Ascending aorta (tissue), 2 donors: ENCODE measurements around the gene NXF1. TPM values are rescaled to one million over a fixed set of nuclear protein-coding genes. Genes with fewer than 3 reads are reported as not detected.

Experiments used
- DNase-seq, 2 donors: peaks; one replicate each; pipeline ENCODE4 v3.0.0-alpha.2; 2019; ENCODE audit warnings: low spot score in 2 of 2
- H3K27ac ChIP-seq, 2 donors: fragments of 200-600 bp; sonication (generic); one replicate each; pipeline ENCODE4 v1.5.1; 2016 to 2017; ENCODE audit warnings: mild to moderate bottlenecking in 1 of 2
- H3K27me3 ChIP-seq: fragments of 200-600 bp; sonication (generic); one replicate; pipeline ENCODE4 v1.5.1; 2017
- H3K36me3 ChIP-seq, 2 donors: fragments of 200-600 bp; sonication (generic); one replicate each; pipeline ENCODE4 v1.5.1; 2016
- H3K4me1 ChIP-seq, 2 donors: fragments of 200-600 bp; sonication (generic); one replicate each; pipeline ENCODE4 v1.5.1; 2016 to 2017; ENCODE audit warnings: mild to moderate bottlenecking in 1 of 2
- H3K4me3 ChIP-seq, 2 donors: fragments of 200-600 bp; sonication (generic); one replicate each; pipeline ENCODE4 v1.5.1; 2016 to 2017; ENCODE audit warnings: mild to moderate bottlenecking in 1 of 2
- H3K9me3 ChIP-seq, 2 donors: fragments of 200-600 bp; sonication (generic); one replicate each; pipeline ENCODE4 v1.5.1; 2016
- CTCF ChIP-seq, 3 experiments: fragments of 200-600 bp in 2 of 3; fragments of 450-650 bp in 1 of 3; sonication (generic) in 2 of 3; IDR thresholded peaks; one replicate each; pipeline ENCODE4 v1.5.1; 2016 to 2019; ENCODE audit warnings: antibody characterized with exemption in 3 of 3, mild to moderate bottlenecking in 1 of 3, moderate library complexity in 1 of 3
- intact Hi-C: fragments of 100-400 bp; cut with DNase I; formaldehyde crosslinking; loops from one replicate; pipeline ENCODE4 v1.15.1; 2023
- total RNA-seq: library from RNA; depleted of rRNA; stranded (reverse); fragments of >200 nt; gene quantifications from one replicate; pipeline ENCODE4 v1.1.0, GENCODE V29; 2016

The NXF1 gene
- total RNA-seq, 1 donor from 2014 or later, result 41.8 TPM

- TF ChIP-seq CTCF (IDR thresholded peaks at IDR 0.05), result no peak
- DNase-seq, result no peak
- Histone ChIP-seq H3K4me3 (no peak overlapping the region), H3K9me3 (no peaks in the 10 kb centered on the region), H3K27ac (no peak overlapping the region), H3K27me3 (no peaks in the 10 kb centered on the region), H3K4me1 (peaks cover 10 to 15% of the 10 kb centered on the region in 2 donors), H3K36me3 (peaks cover 20 to 33% of the 10 kb centered on the region in 2 donors)
- intact Hi-C loops, result no loop called here
These were observed 46.7 kb upstream of the NXF1 start for GRCh38 chr11:62851807-62852522.

DNA sequence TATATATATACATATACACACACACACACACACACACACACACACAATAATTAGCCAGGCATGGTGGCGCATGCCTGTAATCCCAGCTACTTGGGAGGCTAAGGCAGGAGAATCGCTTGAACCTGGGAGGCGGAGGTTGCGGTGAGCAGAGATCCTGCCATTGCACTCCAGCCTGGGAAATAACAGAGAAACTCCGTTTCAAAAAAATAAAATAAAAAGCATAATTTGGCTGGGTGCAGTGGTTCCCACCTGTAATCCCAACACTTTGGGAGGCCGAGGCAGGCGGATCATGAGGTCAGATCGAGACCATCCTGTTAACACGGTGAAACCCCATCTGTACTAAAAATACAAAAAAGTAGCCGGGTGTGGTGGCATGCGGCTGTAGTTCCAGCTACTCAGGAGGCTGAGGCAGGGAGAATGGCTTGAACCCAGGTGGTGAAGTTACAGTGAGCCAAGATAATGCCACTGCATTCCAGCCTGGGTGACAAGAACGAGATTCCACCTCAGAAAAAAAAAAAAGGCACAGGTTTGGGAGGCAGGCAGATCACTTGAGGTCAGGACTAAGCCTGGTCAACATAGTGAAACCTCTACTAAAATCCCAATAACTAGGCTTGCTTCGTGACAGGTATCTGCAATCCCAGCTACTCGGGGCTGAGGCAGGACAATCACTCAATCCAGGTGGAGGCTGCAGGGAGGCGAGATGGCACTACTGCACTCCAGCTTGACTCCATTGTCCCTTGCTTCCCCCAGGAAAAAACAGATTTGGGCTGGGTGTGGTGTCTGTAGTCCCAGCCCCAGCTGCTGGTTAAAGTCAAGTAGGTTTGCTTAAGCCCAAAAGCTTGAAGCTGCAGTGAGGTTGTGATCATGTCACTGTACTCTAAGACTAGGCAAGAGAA, 45.9 kb upstream of the NXF1 start:
- H3K36me3 ChIP-seq, result peaks cover 20 to 33% of the 10 kb centered on the region in 2 donors
- H3K9me3 ChIP-seq, result no peaks in the 10 kb centered on the region
- intact Hi-C loops, result no loop called here
- H3K4me3 ChIP-seq, result no peak overlapping the region
- DNase-seq, result no peak
- no peak overlapping the region for H3K27ac ChIP-seq
- no peaks in the 10 kb centered on the region for H3K27me3 ChIP-seq
- peaks cover 10 to 15% of the 10 kb centered on the region in 2 donors for H3K4me1 ChIP-seq
- no peak for TF ChIP-seq CTCF (IDR thresholded peaks at IDR 0.05)

DNA sequence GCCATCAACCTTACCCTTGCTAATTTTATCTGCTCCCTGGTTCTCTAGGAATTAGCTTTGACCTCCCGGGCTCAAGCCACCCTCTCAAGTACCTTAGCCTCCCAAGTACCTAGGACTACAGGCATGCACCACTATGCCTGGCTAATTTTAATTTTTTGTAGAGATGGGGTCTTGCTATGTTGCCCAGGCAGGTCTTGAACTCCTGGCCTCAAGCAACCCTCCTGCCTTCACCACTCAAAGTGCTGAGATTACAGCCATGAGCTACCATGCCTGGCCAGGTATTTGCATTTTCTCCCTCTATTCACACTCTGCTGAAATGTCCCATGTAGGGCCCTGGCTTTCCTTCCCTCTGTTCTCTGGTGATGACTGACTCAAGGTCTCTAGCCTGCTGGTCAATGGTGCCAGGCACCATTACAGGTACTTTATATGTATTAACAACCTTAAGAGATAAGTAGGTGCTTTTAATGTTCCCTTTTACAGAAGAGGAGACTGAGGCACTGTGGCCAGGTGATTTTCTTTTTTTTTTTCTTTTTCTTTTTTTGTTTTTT, 42.6 kb upstream of the NXF1 start:
- no peaks in the 10 kb centered on the region for H3K9me3 ChIP-seq

GRCh38 chr11:62846177-62846576, 40.9 kb upstream of the NXF1 start:
- Histone ChIP-seq H3K4me3 (no peak overlapping the region), H3K27ac (no peak overlapping the region), H3K36me3 (peaks cover 0 to under 1% of the 10 kb centered on the region in 2 donors), H3K27me3 (no peaks in the 10 kb centered on the region), H3K4me1 (peaks cover 0 to 7% of the 10 kb centered on the region in 2 donors), H3K9me3 (no peaks in the 10 kb centered on the region)
- intact Hi-C loops, result no loop called here
- no peak for TF ChIP-seq CTCF (IDR thresholded peaks at IDR 0.05)
- no peak for DNase-seq

More for the DNA sequence above, 42.6 kb upstream of the NXF1 start:
- Histone ChIP-seq H3K27me3 (no peaks in the 10 kb centered on the region), H3K4me1 (no peaks in the 10 kb centered on the region), H3K4me3 (no peak overlapping the region), H3K36me3 (peaks cover 10 to 17% of the 10 kb centered on the region in 2 donors), H3K27ac (no peak overlapping the region)
- TF ChIP-seq CTCF (IDR thresholded peaks at IDR 0.05), result no peak
- intact Hi-C loops, result no loop called here
- no peak for DNase-seq

DNA sequence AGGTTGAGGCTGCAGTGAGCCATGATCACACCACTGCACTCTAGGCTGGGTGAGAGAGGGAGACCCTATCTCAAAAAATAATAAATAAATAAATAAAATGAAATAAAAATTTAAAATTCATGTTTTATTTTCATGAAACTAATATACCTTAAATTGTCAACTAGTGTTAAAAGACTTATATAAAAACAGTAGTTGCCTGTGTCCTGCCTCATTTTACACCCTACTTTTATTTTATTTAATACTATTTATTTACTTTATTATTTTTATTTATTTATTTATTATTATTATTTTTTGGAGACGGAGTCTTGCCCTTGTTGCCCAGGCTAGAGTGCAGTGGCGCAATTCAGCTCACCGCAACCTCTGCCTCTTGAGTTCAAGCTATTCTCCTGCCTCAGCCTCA, 38.9 kb upstream of the NXF1 start:
- Histone ChIP-seq H3K36me3 (no peaks in the 10 kb centered on the region), H3K9me3 (no peaks in the 10 kb centered on the region), H3K4me1 (peaks cover 0 to 7% of the 10 kb centered on the region in 2 donors), H3K27ac (no peak overlapping the region), H3K27me3 (no peaks in the 10 kb centered on the region), H3K4me3 (no peak overlapping the region)
- TF ChIP-seq CTCF (IDR thresholded peaks at IDR 0.05), result no peak
- no peak for DNase-seq
- intact Hi-C loops, result loop anchor here (5.0 kb wide), 1 partner anchor 297 kb away; the partner anchor contains the start of gene AHNAK
